Thoracic aorta (tissue), 2 donors: ENCODE measurements around the gene TMEM167A. TPM values are rescaled to one million over a fixed set of nuclear protein-coding genes. Genes with fewer than 3 reads are reported as not detected.

Experiments
- ATAC-seq: fragments of 150-250 bp; one replicate; pipeline ENCODE4 v1.8.0; 2017; ENCODE audit warnings: low read depth; ENCODE audit not compliant: insufficient number of reproducible peaks, low FRiP score
- DNase-seq: peaks from one replicate; pipeline ENCODE4 v3.0.0-alpha.2; 2020; ENCODE audit warnings: low spot score
- H3K27ac ChIP-seq, 2 donors: fragments of 200-600 bp; sonication (generic); 1 replicate in 1 of 2; 2 replicates in 1 of 2; pipeline ENCODE4 v1.5.1; 2016; ENCODE audit warnings: mild to moderate bottlenecking in 2 of 2, moderate library complexity in 2 of 2
- H3K27me3 ChIP-seq: fragments of 200-600 bp; sonication (generic); replicated peaks from 2 replicates; pipeline ENCODE4 v1.6.0; 2016; ENCODE audit warnings: mild to moderate bottlenecking; ENCODE audit not compliant: insufficient read depth
- H3K36me3 ChIP-seq: fragments of 200-600 bp; sonication (generic); one replicate; pipeline ENCODE4 v1.5.1; 2016
- H3K4me1 ChIP-seq, 2 donors: fragments of 200-600 bp; sonication (generic); 1 replicate in 1 of 2; 2 replicates in 1 of 2; pipeline versions ENCODE4 v1.5.1 to v1.6.0; 2016; ENCODE audit warnings: low read depth in 2 of 2, mild to moderate bottlenecking in 1 of 2; ENCODE audit not compliant: control insufficient read depth in 1 of 2
- H3K4me3 ChIP-seq: fragments of 200-600 bp; sonication (generic); 2 replicates; pipeline ENCODE4 v1.5.1; 2016; ENCODE audit warnings: mild to moderate bottlenecking
- H3K9me3 ChIP-seq: fragments of 200-600 bp; sonication (generic); 2 replicates; pipeline ENCODE4 v1.5.1; 2016
- CTCF ChIP-seq: fragments of 200-600 bp; sonication (generic); IDR thresholded peaks from one replicate; pipeline ENCODE4 v1.5.1; 2019; ENCODE audit warnings: antibody characterized with exemption
- total RNA-seq, 2 donors: library from RNA; depleted of rRNA; stranded (reverse); fragments of >200 nt; gene quantifications; one replicate each; pipeline versions ENCODE4 v1.1.0 to v1.2.3, GENCODE V29; 2016

TMEM167A gene
- total RNA-seq, 2 donors from 2014 or later = 55.6 to 58.6 TPM

GRCh38 chr5:83096660-83097339 is 19.6 kb upstream of the TMEM167A start:
- peaks cover 14 to 27% of the 10 kb centered on the region in 2 donors for H3K4me1 ChIP-seq
- no peak for ATAC-seq
- no peaks in the 10 kb centered on the region for H3K27me3 ChIP-seq
- TF ChIP-seq CTCF = no peak
- peaks cover 8% of the 10 kb centered on the region for H3K9me3 ChIP-seq
- H3K4me3 ChIP-seq = no peak overlapping the region
- no peak for DNase-seq
- H3K36me3 ChIP-seq = no peaks in the 10 kb centered on the region
- H3K27ac ChIP-seq = peak overlapping the region in 1 of 2 donors; percentile 41

- no peaks in the 10 kb centered on the region for H3K27me3 ChIP-seq
- TF ChIP-seq CTCF = no peak
- H3K36me3 ChIP-seq = no peaks in the 10 kb centered on the region
- DNase-seq (no peak), ATAC-seq (peak; percentile 93)
- peaks cover 8% of the 10 kb centered on the region for H3K9me3 ChIP-seq
- H3K27ac ChIP-seq = peak overlapping the region in 1 of 2 donors; percentile 41
- H3K4me1 ChIP-seq = peaks cover 14 to 27% of the 10 kb centered on the region in 2 donors
- no peak overlapping the region for H3K4me3 ChIP-seq
These were observed 18.9 kb upstream of the TMEM167A start for GRCh38 chr5:83095957-83096539.

- peak overlapping the region in 1 of 2 donors; percentile 41 for H3K27ac ChIP-seq
- peaks cover 14 to 27% of the 10 kb centered on the region in 2 donors for H3K4me1 ChIP-seq
- no peaks in the 10 kb centered on the region for H3K27me3 ChIP-seq
- no peak for TF ChIP-seq CTCF
- no peak for ATAC-seq
- no peaks in the 10 kb centered on the region for H3K36me3 ChIP-seq
- DNase-seq = no peak
- H3K4me3 ChIP-seq = no peak overlapping the region
- H3K9me3 ChIP-seq = peaks cover 8% of the 10 kb centered on the region
These were observed 18.2 kb upstream of the TMEM167A start for GRCh38 chr5:83095163-83095956.

GRCh38 chr5:83093692-83094091 is 16.5 kb upstream of the TMEM167A start:
- no peak for TF ChIP-seq CTCF
- ATAC-seq (no peak), DNase-seq (no peak)
- no peak overlapping the region for H3K27ac ChIP-seq
- no peaks in the 10 kb centered on the region for H3K36me3 ChIP-seq
- H3K27me3 ChIP-seq = no peaks in the 10 kb centered on the region
- H3K4me1 ChIP-seq = peaks cover 14 to 27% of the 10 kb centered on the region in 2 donors
- H3K4me3 ChIP-seq = no peak overlapping the region
- peaks cover 8% of the 10 kb centered on the region for H3K9me3 ChIP-seq

- H3K27ac ChIP-seq = no peak overlapping the region
- no peaks in the 10 kb centered on the region for H3K27me3 ChIP-seq
- ATAC-seq (no peak), DNase-seq (no peak)
- H3K36me3 ChIP-seq = no peaks in the 10 kb centered on the region
- H3K4me1 ChIP-seq = peaks cover 9 to 20% of the 10 kb centered on the region in 2 donors
- H3K4me3 ChIP-seq = no peak overlapping the region
- peaks cover 8% of the 10 kb centered on the region for H3K9me3 ChIP-seq
- no peak for TF ChIP-seq CTCF
These were observed 15.4 kb upstream of the TMEM167A start for GRCh38 chr5:83092619-83093018.
